GM20000 (cell line): ENCODE results near the gene MMD2.

ENCODE experiments used
- DNase-seq: peaks from one replicate; pipeline ENCODE4 v3.0.0; 2012; ENCODE audit warnings: low spot score
- CTCF ChIP-seq: IDR thresholded peaks from 2 replicates; pipeline ENCODE4 v1.5.1; 2012; ENCODE audit warnings: mild to moderate bottlenecking, control low read depth; ENCODE audit errors: extremely low read depth, missing control alignments

MMD2 gene

GRCh38 chr7:4871930-4872675, 86.9 kb downstream of the MMD2 start:
- TF ChIP-seq CTCF = no peak

GRCh38 chr7:4871056-4871680, 87.8 kb downstream of the MMD2 start:
- TF ChIP-seq CTCF = no peak
- no peak for DNase-seq

More at GRCh38 chr7:4871930-4872675, 86.9 kb downstream of the MMD2 start:
- DNase-seq = no peak

- DNase-seq = no peak
- TF ChIP-seq CTCF = no peak
Measured at GRCh38 chr7:4868493-4868892, 90.5 kb downstream of the MMD2 start.

- no peak for TF ChIP-seq CTCF
- no peak for DNase-seq
Measured at GRCh38 chr7:4866528-4867496, 92.2 kb downstream of the MMD2 start.

- no peak for TF ChIP-seq CTCF
- no peak for DNase-seq
Measured at GRCh38 chr7:4862156-4862555, 96.8 kb downstream of the MMD2 start.

- TF ChIP-seq CTCF = no peak
- DNase-seq = no peak
Measured at GRCh38 chr7:4861673-4862072, 97.3 kb downstream of the MMD2 start, which contains the start of gene PAPOLB. Gene PAPOLB (minus strand): TSS chr7:4862030. CDS start chr7:4861810, 220 bp downstream.
